ENCODE measurements around the gene CYSTM1.

Gene CYSTM1

DNA sequence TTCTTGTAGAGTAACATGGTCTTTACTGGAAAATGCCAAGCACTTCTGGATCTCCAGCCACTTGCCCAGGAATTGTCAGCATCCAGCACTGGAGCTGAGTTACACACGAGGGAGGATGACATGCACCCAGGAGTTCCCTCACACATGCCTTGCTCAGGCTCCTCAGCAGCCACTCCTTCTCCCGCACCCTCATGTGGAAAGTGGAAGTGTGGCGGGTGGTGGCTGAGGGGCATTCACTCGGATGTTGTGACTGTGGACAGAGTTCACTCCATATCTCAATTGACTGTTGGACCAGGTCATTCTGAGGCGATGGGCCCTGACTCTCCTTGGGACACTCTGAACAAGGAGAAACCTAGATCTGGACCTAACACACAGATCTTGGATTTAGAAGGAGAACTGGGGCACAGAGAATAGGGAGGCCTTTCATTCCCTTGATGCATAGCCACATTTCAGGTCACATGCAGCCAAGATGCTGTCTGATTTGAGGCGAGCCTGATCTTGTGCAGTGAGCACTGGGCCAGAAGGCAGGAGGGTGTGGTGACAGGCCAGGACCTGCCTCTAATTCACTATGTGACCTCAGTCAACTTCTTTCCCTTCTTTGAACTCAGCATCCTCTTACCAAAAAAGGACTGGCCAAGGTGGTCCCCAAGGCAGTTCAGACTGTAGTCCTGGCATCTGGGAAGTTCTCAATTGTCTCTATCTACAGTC lies 62.1 kb downstream of the CYSTM1 start:
- DNase-seq (ENCODE audit: low read depth, low spot score) = no peak

DNA sequence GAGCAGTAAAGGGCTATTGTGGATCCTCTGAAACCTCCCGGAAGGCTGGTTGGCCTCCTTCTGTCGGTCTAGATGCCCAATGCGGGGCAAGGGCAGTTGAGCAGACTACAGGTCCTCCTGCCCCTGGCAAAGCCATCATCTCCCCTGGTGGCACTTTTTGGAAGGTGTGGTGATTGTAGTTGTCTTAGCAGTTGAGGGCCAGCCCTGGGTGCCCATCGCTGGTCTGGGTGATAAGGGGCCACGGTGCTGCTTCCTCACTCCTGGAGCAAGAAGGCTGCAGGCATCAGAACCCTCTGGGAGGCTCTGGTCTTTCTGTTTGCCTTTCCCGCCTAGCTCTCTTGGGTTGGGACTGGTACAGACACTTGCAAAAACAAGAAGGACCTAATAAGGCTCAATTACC lies 63.8 kb downstream of the CYSTM1 start:
- DNase-seq (ENCODE audit: low read depth, low spot score) = no peak

DNA sequence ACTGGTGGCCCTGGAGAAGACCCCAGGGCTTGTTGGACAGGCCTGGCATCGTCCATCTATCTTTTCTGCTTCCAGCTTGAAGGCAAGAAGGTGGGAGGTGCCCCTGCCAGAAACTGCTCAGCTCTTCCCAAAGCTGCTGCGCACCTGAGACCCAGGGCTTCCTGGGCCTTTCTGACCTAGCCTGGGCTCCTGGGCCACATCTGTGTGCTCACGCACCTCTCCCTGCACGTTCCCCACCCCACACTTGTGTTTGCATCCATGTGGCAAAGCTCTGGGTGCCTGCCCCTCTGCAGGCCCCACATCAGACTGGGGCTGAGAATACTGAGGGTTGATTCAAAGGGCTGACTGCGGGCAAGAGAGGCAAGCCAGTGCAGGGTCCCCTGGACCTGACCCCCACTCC lies 64.5 kb downstream of the CYSTM1 start:
- DNase-seq (ENCODE audit: low read depth, low spot score) = no peak

DNA sequence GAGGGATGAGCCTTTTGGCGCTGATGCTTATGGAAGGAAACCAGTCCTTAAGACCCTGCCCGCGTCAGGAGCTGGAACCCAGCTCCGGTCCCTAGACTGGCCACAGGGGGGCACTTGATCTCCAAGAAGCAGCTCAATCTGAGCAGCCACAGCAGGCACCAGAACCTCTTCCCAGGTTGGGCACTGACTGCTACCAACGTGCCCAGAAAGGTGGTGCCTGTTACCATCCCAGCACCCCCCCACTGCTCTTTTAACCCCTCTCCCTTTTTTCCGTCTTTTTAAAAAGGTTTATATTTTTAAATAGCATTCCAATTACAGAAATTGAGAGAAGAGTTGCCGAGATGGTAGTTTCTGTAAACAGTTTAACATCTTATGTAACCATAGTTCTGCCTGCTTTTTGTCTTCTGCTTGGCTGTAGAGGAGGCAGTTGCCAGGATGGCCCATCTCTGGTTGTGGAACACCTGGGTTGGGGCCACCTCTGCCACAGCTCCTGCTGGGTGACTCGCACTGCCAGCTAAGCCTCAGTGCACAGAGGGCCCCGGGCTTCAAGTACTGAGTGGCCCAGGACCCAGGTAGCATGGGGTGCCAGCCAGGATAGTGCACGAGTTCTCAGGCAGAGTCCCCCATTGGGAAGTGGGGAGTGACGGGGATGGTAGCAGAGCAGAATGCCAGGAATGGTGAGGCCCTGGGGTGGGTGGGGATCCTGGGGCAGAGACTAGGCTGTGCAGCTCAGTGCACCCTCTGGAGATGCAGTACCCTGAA lies 65.1 kb downstream of the CYSTM1 start:
- DNase-seq (ENCODE audit: low read depth, low spot score) = peak; percentile 17

DNA sequence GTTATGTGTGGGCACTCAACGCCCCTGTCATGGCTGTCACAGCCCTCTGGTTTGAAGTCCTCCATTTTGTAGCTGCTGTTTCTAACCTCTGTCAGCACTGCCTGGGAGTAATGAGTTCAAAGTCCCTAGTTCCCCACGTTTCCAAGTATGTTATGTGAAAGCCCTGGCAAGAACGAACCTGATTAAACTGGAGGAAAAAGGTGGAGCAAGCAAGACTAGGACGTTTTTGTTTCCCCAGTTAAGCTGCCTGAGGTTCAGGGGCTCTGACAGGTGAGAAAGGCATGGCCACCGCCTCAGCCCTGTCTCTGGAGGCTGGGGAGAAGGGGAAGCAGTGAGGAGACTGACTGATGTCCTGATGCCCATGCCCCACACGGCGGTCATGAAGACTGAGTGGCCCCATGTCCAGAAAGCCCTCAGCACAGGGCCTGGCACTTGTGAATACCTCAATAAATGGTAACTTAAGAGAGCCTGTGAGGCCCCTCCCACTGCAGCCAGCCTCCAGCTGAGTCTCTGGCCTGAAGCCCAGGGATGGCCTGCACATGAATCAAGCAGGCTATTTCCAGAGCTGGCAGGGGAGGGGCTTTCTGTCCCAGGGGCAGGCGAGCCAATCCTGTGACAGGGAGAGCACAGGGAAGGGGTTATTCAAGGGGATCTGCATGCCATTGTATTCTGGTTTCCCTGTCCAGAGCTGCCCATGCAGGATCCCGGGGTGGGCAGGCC lies 66.2 kb downstream of the CYSTM1 start:
- DNase-seq (ENCODE audit: low read depth, low spot score) = no peak

DNA sequence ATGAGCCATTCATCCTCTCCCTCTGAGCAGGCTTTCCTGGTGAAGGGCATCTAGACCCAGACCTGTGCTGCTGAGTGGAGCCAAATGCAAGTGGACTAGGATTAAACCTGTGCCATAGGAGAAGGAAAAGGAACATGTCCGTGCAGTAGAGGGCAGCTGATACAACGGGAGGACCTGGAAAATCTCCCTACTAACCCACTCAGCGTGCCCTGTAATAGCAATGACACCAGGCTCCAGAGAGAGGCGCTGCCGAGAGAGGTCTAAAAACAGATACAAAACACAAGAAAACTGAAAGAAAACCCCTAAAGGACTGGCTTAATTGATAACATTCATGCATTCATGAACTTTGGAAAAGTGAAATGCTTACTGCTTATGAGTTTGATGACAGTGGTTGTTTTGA lies 67.1 kb downstream of the CYSTM1 start:
- DNase-seq (ENCODE audit: low read depth, low spot score) = no peak

DNA sequence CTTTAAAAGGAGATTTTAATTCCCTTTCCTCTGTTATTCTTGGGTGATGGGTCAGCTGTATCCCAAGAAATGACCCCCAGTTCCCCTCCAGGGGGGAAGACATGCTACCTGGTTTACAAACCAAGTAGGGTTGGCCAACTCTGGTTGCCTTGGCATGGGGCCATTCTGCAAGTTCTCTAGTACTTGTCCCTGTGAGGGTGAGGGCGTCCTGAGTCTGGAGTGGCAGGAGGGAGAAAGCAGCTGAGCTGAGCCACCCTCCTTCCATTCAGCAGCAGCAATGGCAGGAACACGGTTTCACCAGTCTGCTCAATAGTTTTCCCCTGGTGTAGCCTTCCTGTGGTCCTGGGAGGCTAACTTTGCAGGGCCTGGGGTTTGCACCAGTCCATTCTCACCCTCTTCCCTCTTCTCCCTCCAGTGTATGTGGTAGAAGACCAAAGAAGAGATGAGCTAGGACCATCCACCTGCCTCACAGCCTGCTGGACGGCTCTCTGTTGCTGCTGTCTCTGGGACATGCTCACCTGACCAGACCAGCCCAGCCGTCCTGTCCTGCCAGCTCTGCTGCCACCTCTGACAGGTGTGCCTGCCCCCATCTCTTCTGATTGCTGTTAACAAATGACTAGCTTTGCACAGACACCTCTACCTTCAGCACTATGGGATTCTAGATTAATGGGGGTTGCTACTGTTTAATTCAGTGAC lies 68.0 kb downstream of the CYSTM1 start:
- DNase-seq (ENCODE audit: low read depth, low spot score) = no peak

DNA sequence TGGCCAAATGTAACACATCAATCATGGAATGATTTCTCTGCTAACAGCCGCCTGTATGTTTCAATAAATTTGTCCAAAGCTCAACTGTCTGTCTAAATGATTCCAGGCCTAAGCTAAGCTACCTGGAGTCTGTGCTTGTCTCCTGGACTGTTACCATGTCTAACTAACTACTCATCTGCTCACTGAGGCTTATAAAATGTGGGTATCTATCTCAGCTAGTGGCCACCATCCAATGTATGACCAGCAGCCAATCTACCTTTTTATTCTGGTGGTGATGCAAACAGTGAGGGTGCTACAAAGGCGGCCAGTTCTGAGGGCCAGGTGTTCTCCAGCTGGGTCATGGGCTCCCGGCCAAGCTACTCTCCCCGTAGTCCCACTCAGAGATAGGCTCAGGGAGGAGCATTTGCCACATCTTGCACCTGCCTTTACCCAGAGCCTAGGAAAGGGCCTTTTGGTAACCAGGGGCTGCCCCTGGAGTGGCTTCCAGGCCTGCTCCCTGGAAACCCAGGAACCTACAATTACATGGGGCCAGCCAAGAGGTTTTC lies 68.8 kb downstream of the CYSTM1 start:
- no peak for DNase-seq (ENCODE audit: low read depth, low spot score)

DNA sequence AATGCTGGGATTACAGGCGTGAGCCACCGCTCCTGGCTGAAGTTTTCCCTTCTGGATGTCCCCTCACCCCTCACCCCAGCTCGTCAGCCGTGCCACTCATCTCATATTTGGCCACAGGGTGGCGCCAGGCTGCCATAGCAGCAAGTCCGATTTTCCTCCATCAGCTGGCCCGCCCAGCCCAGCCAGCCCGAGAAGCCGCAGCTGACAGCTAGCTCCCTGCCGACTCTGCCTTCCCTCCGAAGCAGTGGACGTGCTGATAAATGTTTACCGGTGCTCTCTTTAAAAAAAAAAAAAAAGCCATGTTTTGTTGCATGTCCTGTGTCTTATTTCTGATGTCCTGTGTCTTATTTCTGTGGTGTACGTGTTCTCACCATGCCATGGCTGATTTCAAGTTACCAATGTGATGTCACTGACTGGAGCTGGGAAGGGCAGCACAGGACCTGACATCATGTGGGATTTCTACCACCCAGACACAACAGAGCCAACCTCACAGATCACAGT lies 69.6 kb downstream of the CYSTM1 start:
- peak; percentile 40 for DNase-seq (ENCODE audit: low read depth, low spot score)

DNA sequence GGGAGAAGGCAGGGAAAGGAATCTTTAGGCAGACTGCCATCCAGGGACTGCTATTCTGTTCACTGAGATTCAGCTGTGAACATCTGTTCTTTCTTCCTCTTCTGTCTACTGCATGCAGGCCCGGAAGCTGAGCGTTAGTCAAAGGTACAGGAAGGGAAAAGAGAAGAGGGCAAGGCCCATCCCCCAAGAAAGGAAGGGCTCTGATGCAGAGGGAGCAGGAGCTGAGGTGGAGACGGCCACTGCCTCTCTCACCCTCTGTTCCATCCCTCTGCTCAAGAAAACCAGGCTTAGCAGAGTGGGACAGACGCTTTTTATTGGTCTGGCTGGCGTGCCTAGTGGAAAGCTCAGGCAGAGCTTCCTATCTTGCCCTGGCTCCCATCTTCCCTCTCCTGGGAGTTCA lies 70.4 kb downstream of the CYSTM1 start:
- DNase-seq (ENCODE audit: low read depth, low spot score) = no peak

DNA sequence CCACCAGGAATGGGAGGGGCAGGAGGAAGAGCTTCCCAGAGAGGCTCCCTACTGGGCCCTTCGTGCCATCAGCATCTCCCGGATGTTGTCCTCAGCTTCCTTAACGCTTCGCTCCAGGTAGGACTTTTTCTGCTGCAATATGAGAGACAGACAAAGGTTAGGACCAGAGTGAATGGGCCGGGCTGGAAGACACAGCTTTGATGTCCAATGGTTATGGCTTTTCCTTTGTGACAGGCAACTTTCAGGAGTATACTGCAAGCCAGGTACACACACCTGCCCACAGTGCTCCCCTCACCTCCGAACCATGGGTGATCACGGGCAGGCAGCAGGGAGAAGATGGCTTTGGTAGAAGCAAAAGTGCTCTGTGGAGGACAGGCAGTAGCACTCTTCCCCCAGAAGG lies 70.9 kb downstream of the CYSTM1 start:
- no peak for DNase-seq (ENCODE audit: low read depth, low spot score)

DNA sequence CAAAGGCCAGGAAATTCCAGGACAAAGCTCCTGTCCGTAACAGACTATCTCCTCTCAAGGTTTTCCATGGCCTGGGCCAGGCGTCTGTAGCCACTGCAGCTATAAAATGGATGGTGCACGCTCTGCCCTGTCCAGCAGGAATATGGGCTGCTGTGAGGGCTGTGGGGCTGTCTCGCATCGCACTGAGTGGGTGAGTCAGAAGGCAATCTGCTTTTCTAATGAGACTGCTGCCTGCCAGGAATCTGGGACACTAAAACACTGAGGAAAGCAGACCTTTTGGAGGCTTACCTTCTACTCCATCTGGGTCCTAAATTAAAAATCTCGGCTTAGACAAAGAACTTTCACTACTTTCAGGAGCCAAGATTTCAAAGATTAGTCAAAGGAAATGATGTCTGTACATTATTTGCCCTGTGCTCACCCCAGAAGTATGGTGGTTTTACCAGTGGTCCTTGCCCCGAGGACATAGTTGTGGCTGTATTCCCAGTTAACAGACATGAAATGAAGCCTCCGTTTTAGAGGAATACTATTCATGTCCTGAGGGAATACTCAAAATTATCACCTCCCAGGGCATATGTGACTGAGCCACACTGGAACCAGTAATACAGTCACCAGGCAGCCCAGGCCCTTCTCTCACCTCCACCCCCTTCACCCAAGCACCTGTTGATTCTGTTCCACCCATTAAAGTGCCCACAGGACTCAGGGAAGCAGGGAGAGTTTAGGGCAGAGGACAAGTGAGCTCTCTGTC lies 71.6 kb downstream of the CYSTM1 start:
- no peak for DNase-seq (ENCODE audit: low read depth, low spot score)

DNA sequence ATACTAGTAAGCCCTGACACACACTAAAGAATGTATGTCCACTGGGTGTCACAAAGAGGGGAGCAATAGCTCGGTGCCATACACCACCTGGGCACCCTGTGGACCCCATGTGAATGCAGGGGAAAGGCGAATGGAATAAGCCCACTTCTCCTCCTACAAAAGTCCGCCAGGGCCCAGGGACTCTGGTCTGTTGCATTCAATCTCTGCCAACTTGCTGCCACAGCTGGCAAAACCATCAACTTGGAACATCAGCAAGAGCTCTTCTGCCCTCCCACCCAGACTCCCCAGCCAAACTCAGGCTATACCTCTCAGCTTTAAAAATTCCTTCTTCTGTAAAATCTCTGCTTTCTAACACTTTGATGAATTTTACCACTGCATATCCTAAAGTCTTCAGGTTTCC lies 73.4 kb downstream of the CYSTM1 start:
- DNase-seq (ENCODE audit: low read depth, low spot score) = no peak

DNA sequence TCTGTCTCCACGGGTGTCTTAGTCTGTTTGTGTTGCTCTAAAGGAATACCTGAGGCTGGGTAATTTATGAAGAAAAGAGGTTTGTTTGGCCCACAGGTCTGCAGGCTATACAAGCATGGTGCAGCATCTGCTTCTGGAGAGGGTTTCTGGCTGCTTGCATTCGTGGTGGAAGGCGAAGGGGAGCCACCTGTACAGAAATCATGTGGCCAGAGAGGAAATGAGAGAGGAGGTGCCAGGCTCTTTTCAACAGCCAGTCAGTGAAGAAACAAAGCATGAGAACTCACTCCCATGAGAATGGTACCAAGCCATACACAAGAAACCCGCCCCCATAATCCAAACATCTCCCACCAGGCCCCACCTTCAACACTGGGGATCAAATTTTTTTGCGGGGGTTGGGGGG lies 74.5 kb downstream of the CYSTM1 start:
- DNase-seq (ENCODE audit: low read depth, low spot score) = no peak

DNA sequence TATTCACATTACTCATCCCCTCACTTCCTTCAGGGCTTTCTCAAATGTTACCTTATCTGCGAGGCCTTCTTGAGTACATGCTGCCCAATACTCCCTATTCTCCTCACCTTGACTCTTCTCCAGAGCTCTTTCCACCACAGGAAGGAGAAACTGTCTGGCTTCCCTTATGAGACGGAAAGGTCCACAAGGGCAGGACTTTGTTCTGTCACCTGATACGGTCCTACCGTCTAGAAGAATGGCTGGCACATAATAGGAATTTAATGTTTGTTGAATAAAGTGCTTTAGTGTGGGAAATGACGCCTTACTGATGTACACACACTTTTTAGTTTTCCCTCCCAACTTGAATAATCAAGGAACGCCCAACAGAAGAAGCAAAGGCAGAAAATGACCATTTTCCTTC lies 75.4 kb downstream of the CYSTM1 start:
- DNase-seq (ENCODE audit: low read depth, low spot score) = no peak

DNA sequence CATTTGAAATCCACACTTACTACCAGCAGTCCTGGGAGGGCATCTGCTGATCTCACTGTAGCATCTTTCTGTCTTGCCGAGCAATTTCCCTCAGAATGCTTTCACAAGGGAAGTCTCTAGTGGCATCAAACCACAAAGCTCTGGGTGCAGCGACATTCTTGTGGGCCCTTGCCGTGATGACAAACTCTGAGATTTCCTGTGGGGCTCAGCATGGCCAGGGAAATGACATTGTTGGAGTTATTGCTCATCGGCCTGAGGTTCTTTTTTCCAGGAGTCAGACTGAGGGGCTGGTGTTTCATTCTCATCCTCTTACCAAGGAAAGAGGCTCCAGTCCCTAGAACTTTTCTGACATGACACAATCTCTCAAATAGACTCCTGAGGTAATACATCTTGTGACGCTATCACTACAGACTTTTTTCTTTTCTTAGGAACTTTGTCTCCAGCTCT lies 76.6 kb downstream of the CYSTM1 start:
- peak; percentile 21 for DNase-seq (ENCODE audit: low read depth, low spot score)

DNA sequence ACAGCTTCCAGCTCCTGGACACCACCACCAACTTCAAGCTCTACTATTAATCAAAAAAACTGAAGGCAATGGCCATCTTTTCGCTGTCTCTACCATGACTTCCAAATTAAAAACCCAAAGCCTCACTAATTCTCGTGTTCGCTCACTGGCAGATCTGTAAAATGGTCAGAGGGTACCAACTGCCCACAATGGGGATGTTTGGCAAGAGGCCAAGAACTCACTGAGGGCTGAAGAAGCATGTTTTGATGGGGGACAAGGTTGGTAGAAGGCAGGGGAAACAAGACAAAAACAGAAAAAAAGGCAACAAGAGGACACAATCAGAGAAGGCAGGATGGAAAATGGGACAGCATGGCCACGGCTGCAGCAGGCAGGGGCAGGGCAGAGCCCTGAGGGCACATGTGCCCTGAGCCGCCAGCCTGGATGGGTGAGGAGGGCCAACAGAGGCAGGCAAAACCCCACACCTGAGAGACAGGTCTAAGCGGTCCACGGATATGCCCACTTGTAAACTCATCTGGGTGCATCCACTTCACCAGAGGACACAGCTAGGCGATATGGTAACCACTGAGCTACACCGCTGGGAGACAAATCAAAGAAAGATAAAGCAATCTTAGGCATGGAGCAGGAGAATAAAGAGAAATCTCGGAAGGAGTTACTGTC lies 77.6 kb downstream of the CYSTM1 start:
- DNase-seq (ENCODE audit: low read depth, low spot score) = no peak

DNA sequence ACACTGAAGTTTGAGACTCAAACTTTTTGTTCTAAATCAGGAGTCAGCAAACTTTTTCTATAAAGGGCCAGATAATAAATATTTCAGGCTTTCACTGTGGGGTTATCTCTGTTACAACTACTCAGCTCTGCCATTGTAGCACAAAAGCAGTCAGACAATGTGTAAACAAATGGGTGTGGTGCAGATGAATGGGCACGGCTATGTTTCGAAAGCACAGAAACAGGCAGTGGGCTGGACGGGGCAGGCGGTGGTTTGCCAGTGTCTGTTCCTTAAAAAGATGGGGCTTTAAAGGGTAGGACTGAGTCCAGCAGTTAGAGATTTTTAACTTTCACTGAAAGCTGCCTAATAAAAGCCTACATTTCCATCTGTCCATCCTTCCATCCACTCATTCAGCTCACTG lies 79.0 kb downstream of the CYSTM1 start:
- DNase-seq (ENCODE audit: low read depth, low spot score) = no peak

DNA sequence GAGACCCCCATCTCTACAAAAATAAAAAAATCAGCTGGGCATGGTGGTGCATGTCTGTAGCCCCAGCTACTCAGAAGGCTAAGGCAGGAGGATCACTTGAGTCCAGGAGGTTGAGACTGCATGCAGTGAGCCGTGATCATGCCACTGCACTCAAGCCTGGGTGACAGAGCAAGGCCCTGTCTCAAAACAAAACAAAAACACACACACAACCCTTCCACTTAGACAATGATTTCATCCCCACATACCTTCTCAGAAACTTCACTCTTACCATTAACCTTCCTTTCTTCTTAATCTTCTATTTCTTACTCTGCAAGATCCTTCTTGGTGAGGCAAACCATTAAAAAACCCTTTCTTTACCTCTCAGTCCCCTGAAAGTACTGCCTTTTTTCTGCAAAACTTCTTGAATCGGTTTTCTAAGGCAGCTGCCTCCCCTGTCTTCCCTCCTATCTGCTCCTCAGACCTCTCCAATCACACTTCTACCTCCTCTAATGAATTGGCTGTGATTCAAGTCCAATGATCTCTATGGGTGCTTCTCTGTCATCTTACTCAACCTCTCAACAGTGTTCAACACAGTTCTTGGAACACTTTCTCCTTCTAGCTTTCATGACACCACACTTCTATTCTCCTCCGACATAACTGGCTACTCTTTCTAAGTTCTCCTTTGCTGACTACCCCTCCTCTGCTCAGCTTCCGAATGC lies 80.6 kb downstream of the CYSTM1 start:
- no peak for DNase-seq (ENCODE audit: low read depth, low spot score)

DNA sequence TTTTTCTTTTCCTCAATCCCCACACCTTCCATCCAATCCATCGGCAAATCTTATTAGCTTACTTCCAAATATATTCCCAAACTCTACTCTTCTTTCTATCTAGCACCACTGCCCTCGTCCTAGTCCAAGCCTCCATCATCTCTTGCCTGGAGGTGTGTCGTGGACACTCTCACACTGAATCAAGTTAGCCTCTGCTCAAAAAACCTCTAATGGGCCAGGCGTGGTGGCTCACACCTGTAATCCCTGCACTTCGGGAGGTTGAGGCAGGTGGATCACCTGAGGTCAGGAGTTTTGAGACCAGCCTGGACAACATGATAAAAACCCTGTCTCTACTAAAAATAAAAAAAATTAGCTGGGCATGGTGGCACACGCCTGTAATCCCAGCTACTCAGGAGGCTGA lies 81.7 kb downstream of the CYSTM1 start:
- no peak for DNase-seq (ENCODE audit: low read depth, low spot score)

All from activated CD4-positive, CD25-positive, alpha-beta regulatory T cell treated with anti-CD3 and anti-CD28 coated beads, Interleukin-2, amount 50 U/mL, for 16 hours (primary cell).